Measurements from ENCODE around the gene DNAJC22.
"Not testable (repeated sequence)": the region's sequence is repeated elsewhere in the genome, so short reads cannot be mapped to it uniquely, and the experiment has no call there.

Gene DNAJC22

DNA sequence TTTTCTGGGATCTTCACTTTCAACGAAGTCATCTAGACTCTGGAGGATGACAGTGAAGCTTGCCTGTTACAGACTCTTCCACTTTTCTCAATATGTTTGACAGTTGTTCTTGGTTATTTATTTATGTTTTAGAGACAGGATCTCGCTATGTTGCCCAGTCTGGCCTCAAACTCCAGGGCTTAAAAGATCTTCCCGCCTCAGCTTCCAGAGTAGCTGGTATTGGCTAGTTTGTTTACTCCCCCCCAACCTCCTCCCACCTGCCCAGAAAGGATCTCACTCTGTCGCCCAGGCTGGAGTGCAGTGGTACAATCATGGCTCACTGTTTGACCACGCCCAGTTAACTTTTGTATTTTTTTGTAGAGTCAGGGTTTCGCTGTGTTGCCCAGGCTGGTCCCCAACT lies 23.9 kb downstream of the DNAJC22 start:
- no peak for DNase-seq (ENCODE audit: low read depth, low spot score)

GRCh38 chr12:49375406-49375805 lies 28.7 kb downstream of the DNAJC22 start:
- no peak for DNase-seq (ENCODE audit: low read depth, low spot score)

GRCh38 chr12:49377386-49377785 lies 30.7 kb downstream of the DNAJC22 start:
- no peak for DNase-seq (ENCODE audit: low read depth, low spot score)

- not testable (repeated sequence) for DNase-seq (ENCODE audit: low read depth, low spot score)
Observed at GRCh38 chr12:49380184-49380583, 33.5 kb downstream of the DNAJC22 start.

DNA sequence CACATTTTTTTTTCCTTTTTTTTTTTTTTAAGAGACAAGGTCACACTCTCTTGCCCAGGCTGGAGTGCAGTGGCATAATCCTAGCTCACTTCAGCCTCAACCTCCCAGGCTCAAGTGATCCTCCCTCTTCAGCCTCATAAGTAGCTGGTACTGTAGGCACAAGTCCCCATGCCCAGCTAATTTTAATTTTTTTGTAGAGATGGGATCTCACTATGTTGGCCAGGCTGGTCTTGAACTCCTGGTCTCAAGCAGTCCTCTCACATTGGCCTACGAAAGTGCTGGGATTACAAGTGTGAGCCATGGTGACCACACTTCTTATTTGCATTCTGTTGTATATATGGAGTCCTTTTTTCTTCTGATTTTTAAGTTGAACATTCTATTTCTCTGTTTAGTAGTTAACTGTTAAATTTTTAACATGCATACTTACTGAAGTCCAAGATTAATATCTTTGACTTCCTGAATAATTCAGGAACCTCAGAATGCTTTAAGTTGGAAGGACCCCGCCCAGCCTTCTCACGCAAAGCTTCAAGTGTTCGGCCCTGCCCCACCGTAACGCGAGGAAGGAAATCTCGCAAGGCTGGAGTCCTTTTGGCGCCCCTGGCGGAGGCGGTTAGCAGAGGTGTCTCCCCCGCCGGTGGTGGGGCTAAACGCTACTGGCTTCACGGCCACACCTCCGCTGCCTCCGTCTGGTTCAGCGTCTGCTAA lies 42.1 kb downstream of the DNAJC22 start:
- DNase-seq (ENCODE audit: low read depth, low spot score), result peak; percentile 13

- no peak for DNase-seq (ENCODE audit: low read depth, low spot score)
Observed at GRCh38 chr12:49389387-49389703, 42.7 kb downstream of the DNAJC22 start.

DNA sequence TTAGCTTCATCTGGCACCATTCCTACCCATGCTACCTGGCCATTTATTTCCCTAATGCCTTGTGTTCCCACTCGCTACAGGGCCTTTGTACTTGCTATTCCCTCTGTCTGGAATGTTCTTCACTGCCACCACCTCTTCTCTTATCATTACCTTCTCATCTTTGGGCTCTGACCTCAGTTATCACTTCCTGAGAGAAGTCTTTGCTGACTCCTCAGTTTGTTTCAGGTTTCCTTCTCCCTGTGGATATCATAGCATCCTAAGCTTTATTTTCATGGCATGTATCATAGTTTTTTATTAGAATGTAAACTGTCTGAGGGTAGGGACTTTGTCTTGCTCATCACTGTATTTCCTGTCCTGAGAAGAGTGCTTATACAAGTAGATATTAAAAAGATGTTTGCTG lies 50.3 kb downstream of the DNAJC22 start:
- DNase-seq (ENCODE audit: low read depth, low spot score), result no peak

DNA sequence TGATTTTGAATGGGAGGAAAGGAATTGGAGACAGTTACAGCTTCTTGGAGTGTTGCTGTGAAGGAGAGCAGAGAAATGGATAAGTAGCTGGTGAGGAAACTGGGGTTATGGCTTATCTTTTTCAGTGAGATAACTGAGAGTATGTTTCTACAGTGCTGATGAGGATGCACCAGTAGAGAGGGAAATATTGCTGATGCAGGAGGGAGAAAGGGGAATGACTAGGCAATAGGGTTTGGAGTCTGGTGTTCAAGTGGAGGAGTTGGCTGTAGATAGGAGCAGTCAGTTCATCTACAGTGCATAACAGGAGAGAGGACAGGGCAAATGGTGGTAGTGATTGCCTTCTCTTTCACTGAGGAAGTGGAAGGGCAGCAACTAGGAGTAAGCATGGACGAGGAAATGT lies 53.6 kb downstream of the DNAJC22 start:
- no peak for DNase-seq (ENCODE audit: low read depth, low spot score)

All from activated CD4-positive, CD25-positive, alpha-beta regulatory T cell treated with anti-CD3 and anti-CD28 coated beads, Interleukin-2, amount 50 U/mL, for 16 hours (primary cell).